ENCODE measurements around the gene MACF1. TPM values are rescaled to one million over a fixed set of nuclear protein-coding genes. Genes with fewer than 3 reads are reported as not detected.
"Not testable (repeated sequence)": the region's sequence is repeated elsewhere in the genome, so short reads cannot be mapped to it uniquely, and the experiment has no call there.

MACF1 gene
- total RNA-seq, 1 experiment from 2014 or later: 79.5 TPM

DNA sequence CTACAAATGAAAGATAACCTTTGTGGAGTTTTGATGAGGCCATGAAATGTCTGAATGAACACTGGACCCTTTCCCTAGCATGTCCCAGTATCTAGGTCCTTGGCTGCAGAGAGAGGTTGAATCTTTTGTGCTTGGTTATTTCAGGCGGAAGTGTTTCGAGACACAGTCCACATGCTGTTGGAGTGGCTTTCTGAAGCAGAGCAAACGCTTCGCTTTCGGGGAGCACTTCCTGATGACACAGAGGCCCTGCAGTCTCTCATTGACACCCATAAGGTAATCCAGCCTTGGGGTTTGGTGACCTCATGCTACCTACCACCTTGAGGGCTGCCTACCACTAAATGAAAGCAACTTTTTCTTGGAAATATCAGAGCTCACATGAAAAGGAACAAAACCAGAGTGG is 248.0 kb downstream of the MACF1 start:
- DNase-seq (ENCODE audit: low spot score): no peak

DNA sequence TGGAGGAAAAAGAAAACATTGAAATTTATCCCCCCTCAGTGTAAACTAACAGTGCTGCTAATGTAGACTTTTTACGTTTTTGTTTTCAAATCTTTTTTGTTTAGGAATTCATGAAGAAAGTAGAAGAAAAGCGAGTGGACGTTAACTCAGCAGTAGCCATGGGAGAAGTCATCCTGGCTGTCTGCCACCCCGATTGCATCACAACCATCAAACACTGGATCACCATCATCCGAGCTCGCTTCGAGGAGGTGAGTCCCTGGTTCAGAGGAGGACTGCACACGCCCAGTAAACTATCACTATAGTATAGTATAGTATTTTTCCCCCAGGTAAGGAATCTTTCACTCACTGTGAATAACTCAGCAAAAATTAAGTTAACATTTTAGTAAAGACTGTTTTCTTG is 249.1 kb downstream of the MACF1 start:
- DNase-seq (ENCODE audit: low spot score): no peak

- no peak for DNase-seq (ENCODE audit: low spot score)
Observed at GRCh38 chr1:39458991-39459390, 254.5 kb downstream of the MACF1 start.

DNA sequence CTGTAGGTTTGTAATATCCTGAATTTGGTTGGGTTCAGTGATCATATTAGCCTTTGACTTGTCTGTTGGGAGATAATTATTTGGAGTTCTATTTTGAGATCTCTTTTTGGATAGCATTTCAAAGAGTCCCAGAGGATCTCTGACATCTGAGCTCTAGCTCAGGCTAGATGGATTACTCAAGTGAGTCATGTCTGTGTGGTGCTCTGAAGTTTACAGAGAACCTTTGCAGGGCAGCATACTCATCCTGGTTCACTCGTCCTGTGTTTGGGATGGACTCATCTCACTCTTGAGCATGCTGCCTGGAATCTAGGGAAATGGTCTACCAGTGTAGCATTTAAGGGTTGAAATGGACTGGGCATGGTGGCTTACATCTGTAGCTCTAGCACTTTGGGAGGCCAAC is 257.6 kb downstream of the MACF1 start:
- DNase-seq (ENCODE audit: low spot score): no peak

- DNase-seq (ENCODE audit: low spot score): no peak
Observed at GRCh38 chr1:39466413-39467107, 262.1 kb downstream of the MACF1 start.

- not testable (repeated sequence) for DNase-seq (ENCODE audit: low spot score)
Observed at GRCh38 chr1:39467108-39467720, 262.7 kb downstream of the MACF1 start.

- DNase-seq (ENCODE audit: low spot score): no peak
Observed at GRCh38 chr1:39469150-39469549, 264.7 kb downstream of the MACF1 start.

GRCh38 chr1:39470040-39470439 is 265.5 kb downstream of the MACF1 start:
- no peak for DNase-seq (ENCODE audit: low spot score)

GRCh38 chr1:39472826-39473225 is 268.3 kb downstream of the MACF1 start:
- no peak for DNase-seq (ENCODE audit: low spot score)

DNA sequence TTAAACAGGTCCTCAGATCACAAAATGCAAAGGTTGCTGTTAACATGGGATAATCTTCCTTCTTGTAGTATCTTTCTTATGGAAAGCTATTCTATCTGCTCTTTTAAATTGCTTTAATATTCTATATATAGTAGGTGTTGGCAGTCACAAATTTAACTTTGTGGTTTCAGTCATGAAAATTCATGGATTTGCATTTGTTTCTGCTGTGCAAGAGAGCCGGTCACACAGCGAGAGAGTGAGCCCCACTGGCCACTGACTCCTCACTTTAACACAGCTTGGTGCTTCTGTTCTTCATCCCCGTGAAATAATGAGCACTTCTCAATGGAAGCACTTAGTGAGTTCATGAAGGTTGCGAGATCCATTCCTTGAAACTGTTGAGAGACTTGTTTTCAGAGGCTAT is 268.8 kb downstream of the MACF1 start:
- DNase-seq (ENCODE audit: low spot score): no peak

DNA sequence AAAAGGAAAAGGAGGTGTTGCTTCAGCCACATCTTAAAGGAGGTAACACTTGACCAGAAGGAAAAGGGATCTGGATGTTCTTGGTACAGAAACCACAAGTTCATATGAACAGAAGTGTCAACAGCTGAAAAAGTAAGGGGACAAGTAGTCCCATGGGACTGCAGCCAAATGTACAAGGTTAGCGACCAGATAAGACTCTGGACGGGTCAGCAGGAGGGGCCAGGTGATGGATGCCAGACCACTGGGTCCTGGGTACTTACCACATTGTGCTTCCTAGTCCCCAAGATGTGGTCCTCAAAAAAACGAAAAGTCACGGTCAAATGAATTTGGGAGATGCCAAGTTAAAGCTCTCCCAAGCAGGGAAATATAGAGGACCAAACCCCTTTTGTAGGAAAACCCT is 270.3 kb downstream of the MACF1 start:
- no peak for DNase-seq (ENCODE audit: low spot score)

GRCh38 chr1:39475551-39475950 is 271.1 kb downstream of the MACF1 start:
- not testable (repeated sequence) for DNase-seq (ENCODE audit: low spot score)

- no peak for DNase-seq (ENCODE audit: low spot score)
Observed at GRCh38 chr1:39478126-39478915, 273.8 kb downstream of the MACF1 start.

DNA sequence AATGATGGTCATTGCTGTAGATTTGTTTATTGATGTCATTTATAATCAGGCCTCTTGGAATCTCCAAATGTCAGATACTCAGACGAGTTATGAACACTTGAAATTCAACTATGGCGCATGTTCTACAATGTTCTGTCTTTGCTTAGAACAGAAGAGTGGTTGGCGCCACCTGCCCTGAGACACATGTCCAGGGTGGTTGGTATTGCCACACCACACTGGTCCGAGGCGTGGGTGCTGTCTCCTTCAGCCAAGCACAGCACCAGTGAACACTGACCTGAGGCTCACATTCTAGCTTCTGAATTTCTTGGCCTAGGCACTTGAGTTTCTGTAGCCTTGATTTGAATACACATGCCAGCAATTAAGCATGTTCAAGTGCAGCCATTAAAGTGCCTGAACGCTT is 276.8 kb downstream of the MACF1 start:
- DNase-seq (ENCODE audit: low spot score): no peak

GRCh38 chr1:39483276-39483675 is 278.8 kb downstream of the MACF1 start:
- no peak for DNase-seq (ENCODE audit: low spot score)

DNA sequence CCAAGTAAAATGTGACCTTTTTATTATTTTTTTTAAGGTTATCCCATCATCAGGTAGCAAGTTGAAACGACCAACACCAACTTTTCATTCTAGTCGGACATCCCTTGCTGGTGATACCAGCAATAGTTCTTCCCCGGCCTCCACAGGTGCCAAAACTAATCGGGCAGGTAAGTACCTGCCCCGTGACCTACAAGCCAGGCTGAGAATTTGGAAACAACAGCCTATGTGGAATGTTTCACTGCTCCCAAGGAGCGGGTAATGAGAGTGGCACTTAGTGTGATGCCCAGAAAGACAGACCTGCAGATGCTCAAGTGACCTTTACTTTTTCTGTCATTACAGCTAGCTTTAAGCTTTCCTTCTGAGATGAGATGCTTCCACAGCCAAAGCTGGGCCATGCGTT is 280.1 kb downstream of the MACF1 start:
- DNase-seq (ENCODE audit: low spot score): no peak

DNA sequence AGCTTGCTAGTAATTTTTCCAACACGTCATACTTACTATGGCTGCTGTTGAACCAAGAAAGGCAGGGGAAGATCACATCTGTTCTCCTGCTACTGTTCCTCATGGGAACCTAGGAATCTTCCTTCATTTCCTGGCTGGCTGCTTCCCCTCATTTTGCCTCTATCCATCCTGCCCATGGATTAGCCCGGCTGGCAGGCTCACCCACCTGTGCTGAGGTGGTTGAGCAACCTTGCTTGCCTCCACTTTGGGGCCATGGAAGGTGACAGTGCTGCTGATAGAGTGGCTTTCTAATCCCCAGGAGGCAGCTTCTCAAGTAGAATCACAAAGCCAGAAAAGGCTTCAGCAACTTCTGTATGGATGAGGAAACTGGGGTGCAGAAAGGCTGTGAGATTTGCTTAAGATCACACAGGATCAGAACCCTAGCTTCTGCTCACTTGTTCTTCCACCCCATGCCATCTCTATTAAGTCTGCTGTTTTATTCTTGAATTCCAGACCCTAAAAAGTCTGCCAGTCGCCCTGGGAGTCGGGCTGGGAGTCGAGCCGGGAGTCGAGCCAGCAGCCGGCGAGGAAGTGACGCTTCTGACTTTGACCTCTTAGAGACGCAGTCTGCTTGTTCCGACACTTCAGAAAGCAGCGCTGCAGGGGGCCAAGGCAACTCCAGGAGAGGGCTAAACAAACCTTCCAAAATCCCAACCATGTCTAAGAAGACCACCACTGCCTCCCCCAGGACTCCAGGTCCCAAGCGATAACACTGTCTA is 280.7 kb downstream of the MACF1 start:
- no peak for DNase-seq (ENCODE audit: low spot score)

GRCh38 chr1:39488012-39488545 is 283.6 kb downstream of the MACF1 start:
- DNase-seq (ENCODE audit: low spot score): no peak

DNA sequence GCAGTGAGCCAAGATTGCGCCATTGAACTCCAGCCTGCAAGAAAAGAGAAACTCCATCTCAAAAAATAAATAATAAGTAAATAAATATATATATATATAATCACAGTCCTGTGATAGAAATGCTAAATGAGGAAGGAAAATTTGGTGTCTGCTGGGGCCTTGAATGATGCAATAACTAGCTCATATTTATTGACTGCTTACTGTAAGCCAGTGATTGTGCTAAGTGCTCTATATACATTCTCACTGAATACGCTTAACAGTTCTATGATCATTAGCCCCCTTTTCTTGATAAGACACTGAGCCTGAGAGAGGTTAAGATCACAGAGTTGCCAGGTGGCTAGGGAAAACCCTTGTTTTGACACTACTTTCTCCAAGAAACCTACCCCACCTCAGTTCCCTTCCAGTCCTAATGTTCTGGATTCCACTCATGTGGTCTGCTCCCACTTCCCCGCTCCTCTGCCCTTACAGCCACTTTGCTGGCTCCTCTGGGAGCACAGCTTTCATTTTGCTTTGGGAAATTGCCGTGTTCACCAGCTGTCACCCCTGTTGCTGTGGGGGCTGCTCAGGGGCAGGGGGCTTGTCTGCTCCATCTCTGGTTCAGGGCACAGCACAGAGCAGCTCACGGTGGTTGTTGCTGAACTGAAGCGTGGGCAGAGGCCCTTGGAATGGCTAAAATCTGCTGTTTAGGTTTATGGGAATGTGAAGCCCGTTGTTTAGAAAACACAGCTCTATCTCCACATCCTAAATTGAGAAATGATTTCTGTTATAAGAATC is 284.5 kb downstream of the MACF1 start:
- DNase-seq (ENCODE audit: low spot score): no peak

DNA sequence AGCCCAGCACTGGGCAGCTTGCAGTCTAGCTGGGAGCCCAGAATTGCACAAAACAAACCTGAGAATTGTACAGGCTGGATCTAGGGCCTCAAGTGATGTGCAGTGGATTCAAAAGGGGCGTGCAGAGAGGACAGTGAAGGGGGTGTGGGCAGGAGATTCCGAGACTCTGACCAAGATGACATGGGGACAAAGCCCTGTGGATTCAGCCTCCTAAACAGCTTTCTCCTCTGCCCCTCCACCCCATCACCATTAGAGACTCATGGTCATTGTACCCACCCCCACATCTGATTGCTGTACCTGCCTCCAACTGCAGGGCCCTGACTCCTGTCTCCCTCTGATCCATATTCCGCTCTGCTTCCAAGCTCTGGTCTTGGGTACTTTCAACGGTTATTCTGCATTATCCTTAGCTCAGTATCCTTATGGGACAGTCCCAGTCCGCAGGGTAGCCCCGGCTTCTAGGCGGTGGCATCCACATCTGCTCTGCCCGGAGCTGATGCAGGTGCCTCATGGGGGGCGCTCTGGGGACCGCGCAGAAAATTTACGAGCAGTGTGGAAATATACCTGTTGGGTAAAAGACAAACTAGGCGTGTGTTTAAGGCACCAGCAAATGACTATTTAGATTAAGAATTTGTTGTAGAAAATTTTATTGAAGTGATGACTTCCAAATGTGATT is 285.2 kb downstream of the MACF1 start:
- no peak for DNase-seq (ENCODE audit: low spot score)
